ENCODE data around the gene GPR176. TPM values are rescaled to one million over a fixed set of nuclear protein-coding genes. Genes with fewer than 3 reads are reported as not detected.

GPR176 gene
- total and polyA plus RNA-seq, 2 donors from 2014 or later: 2.9 to 7.6 TPM

- H3K27ac ChIP-seq (ENCODE audit: low read depth in 2 of 2, low read length in 2 of 2): no peak overlapping the region
- peak overlapping the region in 2 of 3 donors; percentile 72 to 73 for H3K4me3 ChIP-seq (ENCODE audit: low read length in 3 of 3)
- H3K4me1 ChIP-seq (ENCODE audit: control insufficient read depth in 2 of 3, insufficient read depth in 2 of 3, low read depth in 1 of 3, low read length in 3 of 3): peaks cover 0 to 4% (median 0%) of the 10 kb centered on the region in 3 donors
- intact Hi-C loops (cut with DNase I): no loop called here
- no peak overlapping the region for H3K9ac ChIP-seq (ENCODE audit: low read length in 3 of 3)
- no peak for TF ChIP-seq CTCF (IDR thresholded peaks at IDR 0.05; ENCODE audit: borderline replicate concordance, extremely low read depth, insufficient read depth)
- DNase-seq (peak in 1 of 5 donors; percentile 31), FAIRE-seq (no peak)
- peaks cover 4% of the 10 kb centered on the region for H3K27me3 ChIP-seq (ENCODE audit: control insufficient read depth, insufficient read depth, low read length)
- no peaks in the 10 kb centered on the region for H3K36me3 ChIP-seq (ENCODE audit: control insufficient read depth in 2 of 3, insufficient read depth in 3 of 3, low read length in 3 of 3)
- peaks cover 0 to 6% (median 0%) of the 10 kb centered on the region in 3 donors for H3K9me3 ChIP-seq (ENCODE audit: control insufficient read depth in 2 of 3, insufficient read depth in 1 of 3, low read length in 3 of 3)
These were observed 1.2 kb downstream of the GPR176 start for GRCh38 chr15:39918688-39919385.

- TF ChIP-seq CTCF (IDR thresholded peaks at IDR 0.05; ENCODE audit: borderline replicate concordance, extremely low read depth, insufficient read depth): no peak
- FAIRE-seq: no peak
- no peaks in the 10 kb centered on the region for H3K4me1 ChIP-seq (ENCODE audit: control insufficient read depth in 2 of 3, insufficient read depth in 2 of 3, low read depth in 1 of 3, low read length in 3 of 3)
- peaks cover 0 to 6% (median 0%) of the 10 kb centered on the region in 3 donors for H3K9me3 ChIP-seq (ENCODE audit: control insufficient read depth in 2 of 3, insufficient read depth in 1 of 3, low read length in 3 of 3)
- H3K4me3 ChIP-seq (ENCODE audit: low read length in 3 of 3): no peak overlapping the region
- no peaks in the 10 kb centered on the region for H3K36me3 ChIP-seq (ENCODE audit: control insufficient read depth in 2 of 3, insufficient read depth in 3 of 3, low read length in 3 of 3)
- H3K27me3 ChIP-seq (ENCODE audit: control insufficient read depth, insufficient read depth, low read length): peaks cover 4% of the 10 kb centered on the region
- no peak for DNase-seq
- H3K9ac ChIP-seq (ENCODE audit: low read length in 3 of 3): no peak overlapping the region
- intact Hi-C loops (cut with DNase I): no loop called here
- H3K27ac ChIP-seq (ENCODE audit: low read depth in 2 of 2, low read length in 2 of 2): no peak overlapping the region
These were observed 5.1 kb downstream of the GPR176 start for GRCh38 chr15:39914977-39915376.

GRCh38 chr15:39909007-39909406, 11.1 kb downstream of the GPR176 start:
- FAIRE-seq (no peak), DNase-seq (no peak)
- H3K9ac ChIP-seq (ENCODE audit: low read length in 3 of 3): no peak overlapping the region
- H3K9me3 ChIP-seq (ENCODE audit: control insufficient read depth in 2 of 3, insufficient read depth in 1 of 3, low read length in 3 of 3): no peaks in the 10 kb centered on the region
- no peak for TF ChIP-seq CTCF (IDR thresholded peaks at IDR 0.05; ENCODE audit: borderline replicate concordance, extremely low read depth, insufficient read depth)
- intact Hi-C loops (cut with DNase I): no loop called here
- H3K27me3 ChIP-seq (ENCODE audit: control insufficient read depth, insufficient read depth, low read length): no peaks in the 10 kb centered on the region
- H3K36me3 ChIP-seq (ENCODE audit: control insufficient read depth in 2 of 3, insufficient read depth in 3 of 3, low read length in 3 of 3): no peaks in the 10 kb centered on the region
- H3K4me3 ChIP-seq (ENCODE audit: low read length in 3 of 3): no peak overlapping the region
- no peaks in the 10 kb centered on the region for H3K4me1 ChIP-seq (ENCODE audit: control insufficient read depth in 2 of 3, insufficient read depth in 2 of 3, low read depth in 1 of 3, low read length in 3 of 3)
- no peak overlapping the region for H3K27ac ChIP-seq (ENCODE audit: low read depth in 2 of 2, low read length in 2 of 2)

All from kidney (tissue), 14 donors.